ENCODE measurements around the gene FAN1.

Gene FAN1

DNA sequence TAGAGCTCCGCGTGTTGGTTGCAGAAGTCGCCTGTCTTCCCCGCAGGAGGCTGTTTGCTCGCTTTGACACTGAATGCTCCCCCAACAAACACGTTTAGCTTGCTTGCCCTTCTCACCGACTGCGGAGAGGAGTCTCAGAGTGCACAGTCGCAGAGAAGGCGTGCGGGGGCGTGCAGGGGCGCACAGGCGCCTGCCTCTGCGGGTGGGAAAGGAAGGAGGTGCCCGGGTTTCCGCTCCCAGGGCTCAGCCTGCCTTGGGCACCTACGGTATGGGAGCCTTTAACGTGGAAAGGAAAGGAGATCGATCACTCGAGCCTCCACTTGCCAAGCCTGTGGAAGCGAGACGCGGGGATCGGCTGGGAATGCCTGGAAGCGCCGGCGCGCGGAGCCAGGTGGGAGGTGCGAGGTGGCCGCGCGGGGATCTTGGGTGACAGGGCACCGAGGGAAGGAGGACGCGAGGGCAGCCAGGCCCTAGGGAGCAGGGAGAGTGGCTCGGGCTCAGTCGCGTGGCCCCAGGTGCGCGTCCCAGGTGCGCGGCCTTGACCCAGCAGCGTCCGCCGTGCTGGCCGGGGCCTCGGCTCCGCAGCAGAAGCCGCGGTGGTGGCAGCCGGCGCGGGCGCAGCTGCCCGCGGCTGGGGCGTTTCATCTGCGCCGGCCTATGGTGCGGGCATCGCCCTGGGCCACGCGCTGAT is at the start of gene FAN1:
Gene FAN1, plus strand, starts transcription at position 419 of the 691 bp plus-strand sequence. CDS start 749 bp downstream, outside the sequence.
- DNase-seq (ENCODE audit: extremely low spot score), result peak; percentile 75
- ChIA-PET POLR2A (interaction anchor here (0.7 to 1.8 kb wide), 9 partner anchors 9 to 949 kb away, joined by 3 to 8 read pairs (median 4); partner anchors contain the start of gene MTMR10), CTCF (interaction anchor here (1.1 to 1.3 kb wide), 2 partner anchors 43 to 225 kb away, joined by 3 read pairs; no protein-coding TSS in a partner anchor)
- no peak for TF ChIP-seq SP1 (IDR thresholded peaks at IDR 0.05)
- no peak for TF ChIP-seq ELF4 (IDR thresholded peaks at IDR 0.05)
- peak; percentile 92 for TF ChIP-seq L3MBTL2 (conservative IDR thresholded peaks at IDR 0.05)
- no peak for TF ChIP-seq TARDBP (IDR thresholded peaks at IDR 0.05)

DNA sequence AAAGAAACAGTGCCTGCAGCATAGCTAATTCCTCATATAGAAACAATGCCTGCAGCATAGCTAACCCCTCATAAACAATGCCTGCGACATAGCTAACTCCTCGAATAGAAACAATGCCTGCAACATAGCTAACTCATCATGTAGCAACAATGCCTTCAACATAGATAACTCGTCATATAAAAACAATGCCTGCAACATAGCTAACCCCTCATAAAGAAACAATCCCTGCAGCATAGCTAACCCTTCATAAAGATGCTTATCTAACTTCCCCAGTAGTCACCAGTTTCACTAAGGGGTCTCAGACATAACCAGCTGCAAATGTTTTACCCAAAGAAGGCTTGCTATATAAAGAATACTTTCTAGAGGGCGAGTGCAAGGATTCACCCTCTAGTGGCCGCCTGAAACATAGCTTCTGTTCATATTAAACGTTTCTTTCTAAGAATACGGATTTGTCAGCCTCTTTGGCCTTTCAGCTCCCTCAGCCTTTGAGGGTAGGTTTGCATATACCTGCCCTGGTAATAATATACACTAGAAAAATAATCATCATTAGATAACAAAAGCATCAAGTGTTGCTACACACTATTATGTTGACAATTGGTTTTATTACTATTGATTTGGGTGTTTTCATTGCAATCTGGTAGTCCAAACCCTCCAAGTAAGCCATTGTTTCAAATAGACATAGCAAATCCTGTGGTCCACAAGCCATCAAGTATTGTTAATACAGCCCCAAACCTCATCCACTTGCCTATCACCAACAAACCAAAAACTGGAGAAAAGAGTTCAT is 44.4 kb upstream of the FAN1 start:
- CTCF ChIA-PET, result interaction anchor here (0.6 to 1.5 kb wide), 10 partner anchors 9 to 369 kb away, joined by 3 to 7 read pairs (median 4); no protein-coding TSS in a partner anchor
- TF ChIP-seq SUZ12 (IDR thresholded peaks at IDR 0.05) (no peak), LEF1 (IDR thresholded peaks at IDR 0.05; ENCODE audit: borderline replicate concordance) (no peak), L3MBTL2 (conservative IDR thresholded peaks at IDR 0.05) (no peak), ARNT (IDR thresholded peaks at IDR 0.05) (no peak), NFRKB (IDR thresholded peaks at IDR 0.05) (no peak), TARDBP (IDR thresholded peaks at IDR 0.05) (no peak), FOXK2 (IDR thresholded peaks at IDR 0.05) (no peak), ZNF384 (IDR thresholded peaks at IDR 0.05) (no peak), BHLHE40 (IDR thresholded peaks at IDR 0.05; ENCODE audit: borderline replicate concordance) (no peak), ELF4 (IDR thresholded peaks at IDR 0.05) (no peak)
- POLR2A ChIA-PET, result interaction anchor here (0.6 to 1.2 kb wide), 2 partner anchors 44 to 341 kb away, joined by 3 to 4 read pairs; partner anchors contain the start of gene FAN1
- DNase-seq (ENCODE audit: extremely low spot score), result peak; percentile 16

DNA sequence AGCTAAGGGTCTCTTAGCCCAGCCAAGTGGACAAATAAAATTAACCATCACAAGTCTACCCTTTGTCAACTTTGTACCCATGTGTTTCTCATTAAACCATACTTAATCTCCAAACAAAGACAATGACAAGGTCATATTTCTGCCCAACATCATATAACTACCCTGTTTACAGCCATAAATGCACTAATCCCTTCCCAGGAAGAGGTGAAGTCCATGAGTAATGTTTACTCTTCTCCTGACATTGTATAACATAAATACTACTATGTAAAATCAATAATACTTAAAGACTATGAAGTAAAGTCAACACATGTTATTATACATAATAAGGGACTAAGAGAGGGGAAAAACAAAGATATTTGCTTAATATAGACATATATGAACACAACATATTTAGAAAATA is 38.5 kb upstream of the FAN1 start:
- DNase-seq (ENCODE audit: extremely low spot score), result no peak
- POLR2A ChIA-PET, result no interaction called here

DNA sequence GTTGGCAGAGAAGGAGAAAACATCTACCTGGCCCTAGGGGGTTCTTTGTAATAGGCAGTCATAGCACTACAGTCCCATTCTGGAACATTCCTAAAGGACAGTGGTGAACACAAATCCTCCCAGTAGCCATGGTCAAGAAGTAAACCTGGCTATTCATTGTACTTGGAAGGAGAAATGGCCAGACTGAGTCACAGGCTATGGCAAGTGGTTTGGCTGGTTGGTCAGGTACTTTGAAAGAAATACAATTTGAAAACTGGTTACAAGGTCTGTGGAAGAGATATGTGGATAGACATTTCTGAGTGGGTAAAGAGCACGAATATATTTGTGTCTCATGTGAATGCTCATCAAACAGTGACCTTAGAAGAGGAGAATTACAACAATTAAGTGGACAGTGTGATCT is 33.0 kb upstream of the FAN1 start:
- ChIA-PET CTCF (interaction anchor here (2.1 kb wide), 1 partner anchor 12 kb away, joined by 5 read pairs; no protein-coding TSS in a partner anchor), POLR2A (no interaction called here)
- TF ChIP-seq LEF1 (IDR thresholded peaks at IDR 0.05; ENCODE audit: borderline replicate concordance), result no peak
- TF ChIP-seq NFRKB (IDR thresholded peaks at IDR 0.05), result no peak
- TF ChIP-seq FOXK2 (IDR thresholded peaks at IDR 0.05), result no peak
- TF ChIP-seq ZNF384 (IDR thresholded peaks at IDR 0.05), result no peak
- no peak for DNase-seq (ENCODE audit: extremely low spot score)

More for the DNA sequence above, 38.5 kb upstream of the FAN1 start:
- no peak for TF ChIP-seq FOXM1 (IDR thresholded peaks at IDR 0.05; ENCODE audit: borderline replicate concordance)
- no peak for TF ChIP-seq CTBP1 (IDR thresholded peaks at IDR 0.05; ENCODE audit: borderline replicate concordance)
- TF ChIP-seq LEF1 (IDR thresholded peaks at IDR 0.05; ENCODE audit: borderline replicate concordance), result no peak
- TF ChIP-seq PKNOX1 (IDR thresholded peaks at IDR 0.05), result no peak
- CTCF ChIA-PET, result no interaction called here

- POLR2A ChIA-PET, result no interaction called here
- CTCF ChIA-PET, result interaction anchor here (1.6 kb wide), 1 partner anchor 13 kb away, joined by 6 read pairs; no protein-coding TSS in a partner anchor
- no peak for TF ChIP-seq ELF4 (IDR thresholded peaks at IDR 0.05)
- no peak for TF ChIP-seq ZNF384 (IDR thresholded peaks at IDR 0.05)
- TF ChIP-seq FOXA1 (IDR thresholded peaks at IDR 0.05), result no peak
- TF ChIP-seq FOXM1 (IDR thresholded peaks at IDR 0.05; ENCODE audit: borderline replicate concordance), result no peak
- TF ChIP-seq TARDBP (IDR thresholded peaks at IDR 0.05), result no peak
- TF ChIP-seq SP1 (IDR thresholded peaks at IDR 0.05), result no peak
- TF ChIP-seq SUZ12 (IDR thresholded peaks at IDR 0.05), result no peak
- DNase-seq (ENCODE audit: extremely low spot score), result no peak
These were observed 31.4 kb upstream of the FAN1 start for GRCh38 chr15:30872341-30872748.

DNA sequence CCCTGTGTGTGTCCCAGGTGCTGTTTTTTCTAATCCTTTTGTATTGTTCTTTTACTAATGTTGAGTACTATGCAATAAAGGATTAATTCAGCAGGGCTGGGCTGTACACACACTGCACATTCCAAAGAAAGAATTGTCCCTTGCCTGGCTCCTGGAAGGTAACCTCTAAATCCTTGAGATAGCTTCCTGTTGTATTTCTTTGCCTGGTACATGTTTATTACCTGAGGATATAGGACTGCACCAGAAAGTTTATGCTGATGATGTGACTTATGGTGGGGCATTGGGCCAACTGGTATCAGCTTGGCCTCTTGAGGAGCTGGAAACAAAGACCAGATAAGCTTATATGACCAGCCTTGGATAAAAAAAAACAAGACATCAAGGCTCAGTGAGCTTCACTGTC is 26.6 kb upstream of the FAN1 start:
- CTCF ChIA-PET, result interaction anchor here (0.6 to 1.2 kb wide), 2 partner anchors 23 to 252 kb away, joined by 3 to 4 read pairs; no protein-coding TSS in a partner anchor
- DNase-seq (ENCODE audit: extremely low spot score), result no peak

More for the DNA sequence above, 26.6 kb upstream of the FAN1 start:
- TF ChIP-seq BHLHE40 (IDR thresholded peaks at IDR 0.05; ENCODE audit: borderline replicate concordance), result no peak
- TF ChIP-seq LEF1 (IDR thresholded peaks at IDR 0.05; ENCODE audit: borderline replicate concordance), result no peak
- TF ChIP-seq NFRKB (IDR thresholded peaks at IDR 0.05), result no peak
- no peak for TF ChIP-seq L3MBTL2 (conservative IDR thresholded peaks at IDR 0.05)
- TF ChIP-seq ELF4 (IDR thresholded peaks at IDR 0.05), result no peak
- TF ChIP-seq PKNOX1 (IDR thresholded peaks at IDR 0.05), result no peak
- no peak for TF ChIP-seq SP1 (IDR thresholded peaks at IDR 0.05)
- TF ChIP-seq ARNT (IDR thresholded peaks at IDR 0.05), result no peak
- TF ChIP-seq ZNF384 (IDR thresholded peaks at IDR 0.05), result no peak
- TF ChIP-seq CTBP1 (IDR thresholded peaks at IDR 0.05; ENCODE audit: borderline replicate concordance), result no peak
- TF ChIP-seq FOXM1 (IDR thresholded peaks at IDR 0.05; ENCODE audit: borderline replicate concordance), result no peak
- TF ChIP-seq HDGF (IDR thresholded peaks at IDR 0.05; ENCODE audit: borderline replicate concordance), result no peak
- TF ChIP-seq FOXA1 (IDR thresholded peaks at IDR 0.05), result no peak
- TF ChIP-seq TARDBP (IDR thresholded peaks at IDR 0.05), result no peak
- no peak for TF ChIP-seq FOXK2 (IDR thresholded peaks at IDR 0.05)
- no peak for TF ChIP-seq SUZ12 (IDR thresholded peaks at IDR 0.05)
- POLR2A ChIA-PET, result no interaction called here

Data from HEK293T (cell line).